Activated effector memory CD4-positive, alpha-beta T cell treated with anti-CD3 and anti-CD28 coated beads, Interleukin-2, amount 50 U/mL, for 16 hours (primary cell): Measurements from ENCODE around the gene SLC26A11.

Experiments used
- DNase-seq: peaks from one replicate; pipeline ENCODE4 v3.0.0-alpha.2; 2020

The SLC26A11 gene

DNA sequence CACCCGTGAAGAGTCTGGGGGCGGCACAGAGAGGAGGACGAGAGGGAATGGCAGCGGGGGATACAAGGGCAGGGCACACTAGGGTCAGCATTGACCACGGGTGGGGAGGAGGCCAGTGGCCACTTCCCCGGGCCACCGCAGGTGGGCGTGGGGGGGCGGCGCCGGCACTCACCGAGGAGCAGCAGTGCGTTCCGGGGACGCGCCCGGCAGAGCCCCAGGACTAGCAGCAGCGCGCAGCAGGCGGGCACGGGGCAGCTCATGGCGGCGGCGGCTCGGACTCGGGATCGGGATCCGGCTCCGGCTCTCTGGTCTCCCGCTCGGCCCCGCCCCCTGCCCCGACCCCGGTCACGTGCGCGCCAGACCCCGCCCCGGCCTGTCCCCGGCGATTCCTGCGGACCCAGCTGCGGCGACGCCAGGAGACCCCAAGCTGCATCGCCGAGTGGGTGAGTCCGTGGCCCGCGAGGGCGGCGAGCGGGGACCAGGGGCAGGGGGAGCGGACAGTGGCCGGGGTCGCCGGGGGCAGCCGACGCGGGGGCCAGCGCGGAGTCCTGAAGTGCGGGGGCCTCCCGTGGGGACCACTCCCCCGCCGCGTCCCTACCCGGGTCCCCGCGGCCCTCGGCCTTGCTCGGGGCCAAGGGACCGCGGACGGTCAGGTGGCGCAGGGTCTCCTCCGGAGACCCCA is at the start of gene SLC26A11, which contains the start of gene SGSH:
SLC26A11 (plus strand) TSS at position 374 of the 682 bp plus-strand sequence. CDS start 1,134 bp downstream, outside the sequence.
SGSH (minus strand) TSS at position 280 of the 682 bp plus-strand sequence; CDS start at position 260, 20 bp downstream.
- DNase-seq, result peak; percentile 87

DNA sequence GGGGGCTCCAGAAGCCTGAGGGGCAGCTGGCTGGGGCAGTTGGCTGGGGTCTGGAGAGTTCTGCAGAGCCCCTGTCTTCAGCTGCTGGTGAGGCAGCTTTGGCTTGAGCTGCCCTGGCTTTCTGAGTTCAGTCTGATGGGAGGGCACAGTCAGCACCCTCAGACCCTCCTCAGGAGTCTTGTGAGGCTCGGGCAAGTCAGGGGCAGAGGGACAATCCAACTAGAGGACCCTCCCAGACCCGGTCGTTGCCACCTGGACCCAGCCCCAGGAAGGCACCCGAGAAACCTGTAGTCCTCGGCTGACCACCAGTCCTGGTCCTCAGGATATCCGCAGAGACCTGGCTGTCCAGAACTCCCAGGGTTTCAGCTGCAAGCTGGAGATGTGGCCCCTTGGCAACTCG is 48.5 kb upstream of the SLC26A11 start:
- no peak for DNase-seq

DNA sequence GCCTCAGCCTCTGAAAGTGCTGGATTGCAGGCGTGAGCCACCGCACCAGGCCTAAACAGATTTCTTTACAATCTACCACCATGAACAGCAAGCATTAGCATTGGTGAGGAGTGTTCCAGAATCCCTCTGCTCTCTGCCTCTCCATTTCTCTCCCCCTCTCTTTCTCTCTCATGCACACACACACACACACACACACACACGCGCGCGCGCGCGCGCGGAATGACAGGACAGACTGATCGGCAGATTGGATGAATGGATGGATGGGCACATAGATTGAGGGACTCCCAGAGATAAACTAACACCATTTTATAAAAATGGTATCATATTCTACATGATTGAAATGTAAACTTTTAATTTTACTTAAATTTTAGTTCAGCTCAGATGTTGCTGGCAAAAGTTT is 47.1 kb upstream of the SLC26A11 start:
- no peak for DNase-seq

DNA sequence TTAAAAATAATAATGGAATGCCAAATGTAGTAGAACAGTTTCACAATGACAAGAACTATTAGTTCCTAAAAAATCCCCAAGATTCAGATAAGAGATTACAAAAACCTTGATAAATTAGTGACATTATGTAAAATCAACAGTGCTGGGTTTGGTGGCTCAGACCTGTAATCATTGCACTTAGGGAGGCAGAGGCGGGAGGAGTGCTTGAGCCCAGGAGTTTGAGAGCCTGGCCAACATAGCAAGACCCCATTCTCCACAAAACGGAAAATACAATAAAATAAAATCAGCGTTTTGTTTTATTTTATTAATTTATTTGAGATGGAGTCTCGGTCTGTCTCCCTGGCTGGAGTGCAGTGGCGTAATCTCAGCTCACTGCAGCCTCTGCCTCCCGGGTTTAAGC is 46.3 kb upstream of the SLC26A11 start:
- DNase-seq, result no peak

DNA sequence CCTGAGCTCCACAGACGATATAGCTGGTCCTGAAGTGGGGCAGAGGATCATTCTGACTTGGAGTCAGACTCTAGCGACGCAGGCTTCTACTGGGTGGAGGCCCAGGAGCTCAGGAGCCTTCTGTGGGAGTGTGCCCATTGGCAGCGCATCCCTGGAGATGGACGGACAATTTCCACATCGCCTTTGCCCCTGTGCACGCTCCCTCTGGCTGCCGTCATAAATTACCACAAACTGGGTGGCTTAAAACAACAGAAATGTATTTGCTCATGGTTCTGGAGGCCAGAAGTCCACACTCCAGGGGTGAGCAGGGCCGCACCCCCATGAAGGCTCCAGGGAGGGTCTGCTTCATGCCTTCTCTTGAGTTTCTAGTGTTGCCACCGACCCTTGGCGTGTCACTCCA is 43.5 kb upstream of the SLC26A11 start:
- no peak for DNase-seq

DNA sequence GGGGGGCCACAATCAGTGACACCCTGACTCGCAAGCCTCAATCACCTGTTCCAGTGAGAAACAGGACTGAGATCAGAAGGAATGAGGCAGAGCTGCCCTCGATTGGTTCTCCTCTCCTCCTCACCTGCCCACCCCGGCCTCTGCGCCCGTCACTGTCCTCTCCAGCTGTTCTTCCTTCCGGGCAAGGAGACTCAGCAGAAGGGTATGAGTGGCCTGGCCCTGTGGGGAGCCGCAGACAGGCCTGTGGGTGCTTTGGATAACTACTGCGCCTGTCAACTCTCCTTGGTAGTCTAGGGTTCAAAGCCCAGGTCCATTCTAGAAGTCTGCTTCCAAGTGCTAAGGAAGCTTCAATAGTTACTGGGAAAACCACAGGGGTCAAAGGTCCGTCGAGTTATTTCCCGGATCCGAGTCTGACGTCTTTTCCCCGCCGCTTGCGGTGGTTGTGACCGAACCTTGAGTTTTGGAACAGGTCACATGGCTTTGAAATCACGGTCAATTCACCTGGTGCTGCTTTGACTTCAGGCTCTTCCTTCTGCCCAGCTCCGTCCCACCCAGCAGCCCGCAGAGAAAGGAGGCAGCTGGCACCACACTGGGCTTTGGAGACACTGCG is 42.1 kb upstream of the SLC26A11 start:
- DNase-seq, result no peak

DNA sequence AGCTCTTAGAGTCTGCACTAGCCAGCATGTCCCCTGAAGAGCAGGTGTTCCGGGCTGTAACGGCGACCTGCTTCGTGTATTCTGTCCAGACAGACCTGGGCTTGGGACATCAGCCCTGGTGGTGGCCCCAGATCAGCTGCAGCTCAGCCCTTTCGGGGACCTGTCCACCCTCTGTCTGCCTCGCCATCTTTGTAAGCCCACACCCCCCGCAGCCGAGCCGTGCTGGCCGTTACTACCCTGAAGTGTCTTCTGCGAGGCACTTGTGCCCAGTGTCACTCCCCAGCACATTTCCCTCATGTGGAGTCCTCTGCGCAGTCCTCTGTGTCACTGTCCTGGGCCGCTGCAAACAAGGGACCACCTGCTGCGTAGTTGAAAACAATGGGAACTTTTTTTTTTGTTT is 40.0 kb upstream of the SLC26A11 start:
- no peak for DNase-seq

DNA sequence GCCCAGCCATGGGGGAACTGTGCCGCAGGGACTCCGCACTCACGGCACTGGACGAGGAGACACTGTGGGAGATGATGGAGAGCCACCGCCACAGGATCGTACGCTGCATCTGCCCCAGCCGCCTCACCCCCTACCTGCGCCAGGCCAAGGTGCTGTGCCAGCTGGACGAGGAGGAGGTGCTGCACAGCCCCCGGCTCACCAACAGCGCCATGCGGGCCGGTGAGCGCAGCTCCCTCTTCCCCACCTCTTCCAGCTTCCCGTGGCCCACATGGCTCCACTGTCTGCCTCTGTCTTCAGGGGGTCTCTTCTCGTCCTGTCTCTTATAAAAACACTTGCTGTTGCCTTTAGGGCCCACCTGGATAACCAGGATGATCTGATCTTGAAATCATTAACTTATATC is 38.8 kb upstream of the SLC26A11 start:
- no peak for DNase-seq

DNA sequence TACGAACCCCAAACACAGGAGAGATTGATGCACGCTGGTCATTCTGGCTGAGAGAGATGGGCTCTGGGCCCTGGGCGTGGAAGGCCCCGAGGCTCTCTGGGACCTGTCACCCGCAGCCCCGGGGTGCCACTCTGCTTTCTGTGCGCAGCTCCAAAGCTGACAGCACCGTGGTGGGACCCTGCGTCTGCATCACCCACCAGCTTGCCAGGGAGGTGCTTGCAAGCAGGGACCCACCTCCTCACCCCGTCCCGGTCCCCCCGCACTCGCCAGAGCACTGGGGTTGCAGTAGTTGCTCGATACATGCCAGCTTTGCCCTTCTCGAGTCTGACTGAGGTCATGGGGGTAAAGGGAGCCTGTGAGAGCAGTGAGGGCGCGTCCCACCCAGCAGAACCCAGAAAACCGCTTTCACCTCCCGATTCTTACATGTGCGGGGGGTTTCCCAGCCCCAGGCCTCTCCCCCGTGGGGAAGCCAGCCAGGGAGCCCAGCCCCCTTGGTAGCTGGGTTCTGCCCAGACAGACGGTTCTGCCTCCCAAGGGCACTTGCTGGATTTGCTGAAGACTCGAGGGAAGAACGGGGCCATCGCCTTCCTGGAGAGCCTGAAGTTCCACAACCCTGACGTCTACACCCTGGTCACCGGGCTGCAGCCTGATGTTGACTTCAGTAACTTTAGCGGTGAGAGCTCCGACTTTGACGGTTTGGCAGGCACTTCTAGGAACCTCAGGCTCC is 37.9 kb upstream of the SLC26A11 start:
- DNase-seq, result no peak

DNA sequence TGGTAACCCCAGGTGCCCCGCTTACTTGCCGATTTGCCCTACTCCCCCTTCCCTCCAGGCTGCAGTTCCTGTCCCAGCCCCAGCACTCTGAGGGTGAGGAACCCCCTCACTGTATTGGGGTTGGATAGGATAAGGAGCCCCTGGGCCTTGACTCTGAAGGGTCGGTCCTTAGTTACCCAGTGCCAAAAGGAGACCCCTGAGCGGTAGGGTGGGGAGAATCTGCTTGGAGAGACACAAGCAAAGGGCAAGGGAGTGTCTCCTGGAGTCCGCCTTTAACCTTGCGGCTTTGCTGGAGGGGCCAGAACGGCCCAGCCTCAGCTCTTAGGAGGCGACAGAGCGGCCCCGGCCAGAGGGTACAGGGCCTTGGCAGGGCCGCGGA is 37.4 kb upstream of the SLC26A11 start:
- DNase-seq, result no peak

DNA sequence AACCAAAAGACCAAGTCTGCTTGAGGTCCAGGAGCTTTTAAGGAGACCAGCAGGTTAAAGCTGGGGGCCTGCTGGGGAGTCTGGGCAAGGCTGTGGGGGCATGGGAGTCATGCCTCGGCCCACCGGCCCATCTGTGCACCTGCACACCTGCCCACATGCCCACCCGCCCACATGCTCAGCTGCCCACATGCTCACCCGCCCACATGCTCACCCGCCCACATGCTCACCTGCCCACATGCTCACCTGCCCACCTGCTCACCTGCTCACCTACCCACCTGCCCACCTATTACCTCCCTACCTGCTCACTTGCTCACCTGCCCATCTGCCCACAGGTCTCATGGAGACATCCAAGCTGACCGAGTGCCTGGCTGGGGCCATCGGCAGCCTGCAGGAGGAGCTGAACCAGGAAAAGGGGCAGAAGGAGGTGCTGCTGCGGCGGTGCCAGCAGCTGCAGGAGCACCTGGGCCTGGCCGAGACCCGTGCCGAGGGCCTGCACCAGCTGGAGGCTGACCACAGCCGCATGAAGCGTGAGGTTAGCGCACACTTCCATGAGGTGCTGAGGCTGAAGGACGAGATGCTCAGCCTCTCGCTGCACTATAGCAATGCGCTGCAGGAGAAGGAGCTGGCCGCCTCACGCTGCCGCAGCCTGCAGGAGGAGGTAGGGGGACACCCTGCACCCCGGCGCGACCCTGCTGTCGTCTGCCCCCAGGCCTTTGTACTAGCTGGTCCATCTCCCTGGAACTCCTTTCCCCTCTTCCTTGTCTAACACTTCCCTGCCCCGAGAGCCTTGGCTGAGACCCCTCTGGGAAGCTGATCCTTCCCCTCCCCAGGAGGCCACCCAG is 36.4 kb upstream of the SLC26A11 start:
- no peak for DNase-seq

DNA sequence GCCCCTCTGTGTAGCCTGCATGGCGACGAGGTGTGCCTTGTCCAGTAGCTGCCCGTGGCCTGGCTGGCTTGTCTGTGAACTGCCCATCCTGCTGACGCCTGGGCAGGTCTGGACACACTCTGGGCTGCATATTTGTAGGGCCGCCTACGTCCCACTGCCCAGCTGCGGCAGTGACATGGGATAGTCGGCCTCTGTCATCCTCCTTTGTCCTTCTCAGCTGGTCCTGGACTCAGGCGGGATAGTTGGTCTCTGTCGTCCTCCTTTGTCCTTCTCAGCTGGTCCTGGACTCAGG is 35.9 kb upstream of the SLC26A11 start:
- DNase-seq, result no peak

DNA sequence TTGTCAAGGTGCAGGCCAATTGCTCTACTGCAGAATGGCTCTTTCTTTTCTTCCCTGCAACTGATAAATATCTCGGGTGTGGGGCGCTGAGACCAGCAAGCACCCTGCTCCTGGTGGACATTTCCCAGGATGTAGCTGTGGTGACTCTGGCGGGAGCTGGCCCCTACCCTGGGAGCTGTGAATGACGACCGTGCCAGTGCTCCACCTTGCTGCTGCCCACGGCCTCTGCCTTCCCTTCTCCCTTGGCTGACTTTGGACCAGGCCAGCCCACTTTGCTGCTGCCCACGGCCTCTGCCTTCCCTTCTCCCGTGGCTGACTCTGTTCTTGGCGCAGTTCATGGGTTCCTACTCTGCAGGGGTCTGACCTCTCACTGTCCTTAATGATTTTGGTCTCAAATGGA is 34.3 kb upstream of the SLC26A11 start:
- no peak for DNase-seq

DNA sequence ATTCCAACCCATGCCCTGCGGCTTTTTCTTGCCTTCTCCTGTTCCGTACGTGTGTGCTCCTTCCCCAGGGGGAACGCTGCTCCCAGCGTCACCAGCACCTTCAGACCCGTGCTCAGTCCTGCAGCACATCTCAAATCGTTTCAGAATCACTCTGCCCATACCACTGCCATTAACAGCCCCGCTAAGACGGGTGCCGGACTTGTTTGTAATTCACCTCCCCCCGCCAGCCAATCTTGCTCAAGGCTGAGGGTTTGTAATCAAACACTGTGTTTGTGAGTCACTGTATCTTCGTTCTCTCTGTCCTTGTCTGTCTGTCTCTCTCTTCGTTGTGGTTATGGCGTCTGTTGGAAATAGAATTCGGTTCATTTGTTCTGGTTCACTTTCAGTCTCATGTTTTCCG is 33.1 kb upstream of the SLC26A11 start:
- no peak for DNase-seq

DNA sequence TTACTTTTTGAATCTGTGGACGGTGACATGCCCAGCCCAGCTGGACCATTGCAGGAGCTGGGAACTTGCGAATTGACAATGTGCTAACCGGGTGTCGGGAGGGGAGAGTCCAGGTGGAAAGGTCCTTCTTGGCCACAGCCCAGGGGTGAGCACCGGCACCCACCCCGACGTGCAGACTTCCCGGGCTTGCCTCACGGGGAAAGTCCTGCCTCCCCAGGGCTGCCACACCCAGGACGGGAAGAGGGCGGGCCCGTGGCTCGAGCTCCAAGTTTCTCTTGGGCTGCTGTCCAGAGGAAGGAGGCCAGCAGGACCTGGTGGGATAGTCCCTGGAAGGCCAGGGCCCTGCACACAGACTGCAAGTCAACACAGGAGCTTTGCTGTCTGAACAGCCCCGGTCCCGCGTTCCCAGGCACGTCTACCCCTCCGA is 32.7 kb upstream of the SLC26A11 start:
- DNase-seq, result no peak

DNA sequence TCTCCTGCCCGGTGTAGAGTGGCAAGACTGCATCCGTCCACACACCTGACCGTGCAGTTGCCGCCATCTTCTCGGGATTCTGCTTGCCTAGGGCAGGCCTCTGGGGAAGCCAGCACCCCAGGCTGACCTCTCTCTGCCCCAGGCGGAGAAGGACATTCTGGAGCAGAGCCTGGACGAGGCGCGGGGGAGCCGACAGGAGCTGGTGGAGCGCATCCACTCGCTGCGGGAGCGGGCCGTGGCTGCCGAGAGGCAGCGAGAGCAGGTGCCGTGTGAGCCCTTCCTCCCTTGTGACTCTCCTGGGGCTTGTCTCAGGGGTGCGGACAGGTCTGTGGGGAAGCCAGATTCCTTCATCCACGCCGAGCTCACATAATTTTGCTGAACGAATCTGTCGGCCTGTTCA is 30.6 kb upstream of the SLC26A11 start:
- DNase-seq, result no peak

DNA sequence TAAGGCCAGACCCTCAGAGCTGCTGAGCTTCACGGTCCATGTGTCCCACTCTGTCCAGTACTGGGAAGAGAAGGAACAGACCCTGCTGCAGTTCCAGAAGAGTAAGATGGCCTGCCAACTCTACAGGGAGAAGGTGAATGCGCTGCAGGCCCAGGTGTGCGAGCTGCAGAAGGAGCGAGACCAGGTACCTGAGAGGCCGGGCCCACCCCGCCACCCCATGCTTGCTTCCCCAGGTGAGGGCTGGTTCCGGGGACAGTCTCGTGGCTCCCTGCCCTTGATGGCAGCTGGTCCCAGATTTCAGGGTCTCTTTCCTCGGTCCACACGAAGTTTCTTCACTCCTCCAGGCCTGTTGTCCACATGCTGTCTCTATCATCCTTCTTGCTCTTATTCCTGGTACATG is 29.5 kb upstream of the SLC26A11 start:
- no peak for DNase-seq

DNA sequence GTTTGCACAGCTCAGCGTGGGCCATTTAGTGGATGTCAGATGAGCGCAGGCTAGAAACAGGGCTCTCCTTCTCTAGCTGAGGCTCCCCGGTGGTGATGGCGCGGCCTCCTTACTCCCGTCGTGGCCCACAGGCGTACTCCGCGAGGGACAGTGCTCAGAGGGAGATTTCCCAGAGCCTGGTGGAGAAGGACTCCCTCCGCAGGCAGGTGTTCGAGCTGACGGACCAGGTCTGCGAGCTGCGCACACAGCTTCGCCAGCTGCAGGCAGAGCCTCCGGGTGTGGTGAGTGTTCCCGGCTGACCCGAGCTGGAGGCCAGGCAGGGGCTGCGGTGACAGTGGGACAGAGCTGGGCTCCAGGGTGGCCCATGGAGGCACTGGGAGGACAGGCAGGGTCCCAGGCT is 29.0 kb upstream of the SLC26A11 start:
- no peak for DNase-seq

DNA sequence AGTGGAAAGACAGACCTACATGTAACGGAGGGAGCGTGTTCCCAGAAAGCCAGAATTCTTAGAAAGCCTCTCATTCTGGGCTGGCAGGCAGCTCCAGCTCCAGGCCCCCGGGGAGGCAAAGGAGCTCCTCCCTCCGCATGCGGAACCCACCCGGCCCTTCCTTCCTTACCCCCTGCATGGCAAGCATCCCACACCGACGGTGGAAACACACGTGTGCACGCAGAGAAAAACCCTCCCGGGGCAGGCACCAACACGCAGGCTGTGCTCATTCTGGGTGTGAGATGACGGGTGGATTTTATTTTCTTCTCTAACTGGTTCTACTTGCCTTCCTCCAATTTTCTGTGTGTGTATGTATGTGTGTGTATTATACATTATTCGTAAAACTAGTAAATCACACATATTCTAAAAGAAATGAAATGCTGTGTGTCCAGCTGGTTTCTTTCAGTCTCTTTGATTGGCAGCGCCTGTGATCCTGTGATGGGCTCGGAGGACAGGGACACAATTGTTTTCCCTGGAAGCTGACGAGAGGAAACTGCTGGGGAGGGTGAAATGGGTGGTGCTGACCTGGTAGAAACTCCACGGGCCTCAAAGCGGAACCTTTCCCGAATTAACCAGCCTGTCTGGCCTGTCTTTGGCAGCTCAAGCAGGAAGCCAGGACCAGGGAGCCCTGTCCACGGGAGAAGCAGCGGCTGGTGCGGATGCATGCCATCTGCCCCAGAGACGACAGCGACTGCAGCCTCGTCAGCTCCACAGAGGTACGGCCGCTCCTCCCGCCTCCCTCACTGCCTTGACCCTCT is 28.2 kb upstream of the SLC26A11 start:
- no peak for DNase-seq

DNA sequence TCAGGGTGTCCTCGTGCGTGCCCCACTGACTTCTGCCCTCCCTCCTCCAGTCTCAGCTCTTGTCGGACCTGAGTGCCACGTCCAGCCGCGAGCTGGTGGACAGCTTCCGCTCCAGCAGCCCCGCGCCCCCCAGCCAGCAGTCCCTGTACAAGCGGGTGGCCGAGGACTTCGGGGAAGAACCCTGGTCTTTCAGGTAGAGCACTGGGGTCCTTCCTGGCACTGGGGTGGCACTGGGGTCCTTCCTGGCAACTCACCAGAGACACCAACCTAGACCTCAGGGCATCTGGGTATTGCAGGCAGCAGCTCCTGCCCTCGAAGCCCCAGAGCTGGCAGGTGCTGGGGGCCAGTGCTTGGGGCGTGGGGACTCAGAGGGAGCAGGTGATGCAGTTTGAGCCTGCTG is 25.1 kb upstream of the SLC26A11 start:
- DNase-seq, result no peak

DNA sequence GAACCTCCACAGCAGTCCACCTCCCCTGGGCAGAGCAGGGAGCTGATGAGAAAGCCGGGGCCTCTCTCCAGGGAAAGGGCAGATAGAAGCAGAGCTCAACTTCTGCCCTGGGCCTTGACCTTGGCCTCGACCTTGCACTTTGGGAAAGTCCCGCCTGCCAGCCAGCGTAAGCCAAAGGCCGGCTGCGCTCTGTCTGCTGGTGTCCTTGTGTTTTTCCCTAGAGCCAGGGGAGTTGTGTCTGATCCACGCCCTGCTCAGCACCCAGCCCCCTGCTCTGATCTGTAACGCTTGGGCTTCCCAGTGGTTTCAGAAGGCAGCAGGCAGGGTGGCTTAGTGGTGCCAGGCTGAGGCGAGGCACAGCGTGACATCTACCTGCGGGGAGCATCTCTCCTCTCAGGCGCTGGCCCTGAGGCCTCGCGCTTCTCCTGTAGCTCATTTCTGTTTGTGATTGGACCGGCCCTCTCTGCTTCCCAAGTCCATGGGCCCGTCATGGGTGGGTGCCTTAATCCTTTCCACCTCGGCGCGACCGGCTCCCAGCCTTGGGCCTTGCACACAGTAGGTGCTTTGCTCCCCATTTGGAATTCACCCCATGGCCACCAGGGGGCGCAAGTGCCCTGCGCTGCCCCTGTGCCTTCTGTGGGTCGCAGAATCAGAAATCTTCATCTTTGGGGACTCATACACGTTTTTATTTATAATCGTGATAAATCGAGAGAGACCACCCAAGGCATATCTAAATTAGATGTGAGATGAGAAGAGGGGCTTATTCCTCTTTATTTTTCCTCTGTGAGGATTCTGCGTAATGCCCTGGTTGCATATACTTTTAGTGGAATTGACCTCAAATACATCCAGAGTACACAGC is 24.3 kb upstream of the SLC26A11 start:
- DNase-seq, result peak; percentile 88

DNA sequence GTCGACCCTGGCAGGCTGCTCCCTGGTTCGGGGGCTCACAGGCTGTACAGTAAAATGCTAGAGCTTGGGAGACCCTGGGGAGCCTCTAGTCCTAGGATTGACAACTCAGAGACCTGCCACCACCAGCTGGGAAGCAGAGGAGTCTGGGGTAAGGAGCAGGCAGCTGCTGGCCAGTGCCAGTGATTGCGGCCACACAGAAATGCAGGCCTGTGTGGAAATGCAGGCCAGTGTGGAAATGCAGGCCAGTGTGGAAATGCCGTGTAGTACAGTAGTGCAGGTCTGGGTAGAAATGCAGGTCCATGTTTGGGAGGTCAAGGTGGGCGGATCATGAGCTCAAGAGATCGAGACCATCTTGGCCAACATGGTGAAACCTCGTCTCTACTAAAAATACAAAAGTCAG is 23.6 kb upstream of the SLC26A11 start:
- DNase-seq, result no peak
